Activated CD4-positive, alpha-beta T cell treated with anti-CD3 and anti-CD28 coated beads for 36 hours (primary cell): Measurements from ENCODE around the gene RGS17. TPM values are rescaled to one million over a fixed set of nuclear protein-coding genes. Genes with fewer than 3 reads are reported as not detected.

Source experiments
- ATAC-seq: fragments of 200-7000 bp; cut with Tn5 transposase; one replicate; pipeline ENCODE4 v1.10.0; 2021; ENCODE audit warnings: mild to moderate bottlenecking, moderate library complexity
- CTCF ChIA-PET: fragments of 350-600 bp; sonication (Branson Sonifier 250); formaldehyde crosslinking; loops from one replicate; lab custom pipeline; 2021; ENCODE audit warnings: antibody characterized with exemption; lab: Charles Lee
- POLR2A ChIA-PET: fragments of 350-600 bp; sonication (Branson Sonifier 250); formaldehyde crosslinking; loops from one replicate; lab custom pipeline; 2021; ENCODE audit warnings: antibody characterized with exemption, inconsistent platforms; lab: Charles Lee
- DNase-seq: peaks from one replicate; pipeline ENCODE4 v3.0.0-alpha.2; 2020
- H3K27ac Mint-ChIP-seq: one replicate; pipeline ENCODE4 v1.8.0; 2021; ENCODE audit warnings: mixed read lengths
- H3K27me3 Mint-ChIP-seq: one replicate; pipeline ENCODE4 v1.8.0; 2021; ENCODE audit warnings: mixed read lengths
- H3K36me3 Mint-ChIP-seq: one replicate; pipeline ENCODE4 v1.8.0; 2021; ENCODE audit warnings: low read depth, mixed read lengths
- H3K4me1 Mint-ChIP-seq: one replicate; pipeline ENCODE4 v1.8.0; 2021; ENCODE audit warnings: mixed read lengths
- H3K4me3 Mint-ChIP-seq: one replicate; pipeline ENCODE4 v1.8.0; 2021; ENCODE audit warnings: mild to moderate bottlenecking, moderate library complexity, mixed read lengths
- H3K9me3 Mint-ChIP-seq: one replicate; pipeline ENCODE4 v1.8.0; 2021; ENCODE audit warnings: low read depth, mixed read lengths
- intact Hi-C, 2 experiments: fragments of 100-400 bp; cut with DNase I in 1 of 2; cut with micrococcal nuclease in 1 of 2; formaldehyde crosslinking; loops; one replicate each; pipeline versions ENCODE4 v1.14.2 to v1.15.1; 2022 to 2024; cut with DNase I, micrococcal nuclease
- total RNA-seq, 2 experiments: library from RNA; stranded (reverse); gene quantifications; one replicate each; pipeline ENCODE4 v1.2.3, GENCODE V29; 2021

RGS17 gene
- total RNA-seq, 2 experiments from 2014 or later: not detected

DNA sequence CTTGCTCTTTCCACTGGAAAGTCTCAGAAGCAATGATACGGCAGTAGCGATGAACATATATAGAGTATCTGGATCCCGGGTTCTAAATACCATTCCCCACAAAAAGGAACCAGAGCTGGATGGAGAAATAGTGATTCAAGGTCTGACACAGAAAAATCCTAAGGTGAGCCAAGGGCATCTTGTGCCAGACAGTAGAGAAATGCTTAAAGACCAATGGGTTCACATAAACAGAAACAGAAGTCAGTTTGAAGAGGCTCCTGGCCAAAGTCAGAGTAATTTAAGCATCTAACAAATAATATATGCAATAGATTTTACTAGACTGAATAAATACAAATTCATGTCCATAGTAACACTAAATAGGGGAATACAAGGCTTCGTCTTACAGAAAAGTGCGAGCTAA is 54.7 kb downstream of the RGS17 start:
- CTCF ChIA-PET: interaction anchor here (1.4 kb wide), 1 partner anchor 128 kb away, joined by 3 read pairs; no protein-coding TSS in a partner anchor
- ATAC-seq (no peak), DNase-seq (no peak)
- intact Hi-C loops: no loop called here
- H3K36me3 Mint-ChIP-seq: no peaks in the 10 kb centered on the region
- H3K4me3 Mint-ChIP-seq: no peak overlapping the region
- H3K9me3 Mint-ChIP-seq: no peaks in the 10 kb centered on the region
- no peaks in the 10 kb centered on the region for H3K4me1 Mint-ChIP-seq
- POLR2A ChIA-PET: no interaction called here
- no peak overlapping the region for H3K27ac Mint-ChIP-seq
- H3K27me3 Mint-ChIP-seq: no peaks in the 10 kb centered on the region

DNA sequence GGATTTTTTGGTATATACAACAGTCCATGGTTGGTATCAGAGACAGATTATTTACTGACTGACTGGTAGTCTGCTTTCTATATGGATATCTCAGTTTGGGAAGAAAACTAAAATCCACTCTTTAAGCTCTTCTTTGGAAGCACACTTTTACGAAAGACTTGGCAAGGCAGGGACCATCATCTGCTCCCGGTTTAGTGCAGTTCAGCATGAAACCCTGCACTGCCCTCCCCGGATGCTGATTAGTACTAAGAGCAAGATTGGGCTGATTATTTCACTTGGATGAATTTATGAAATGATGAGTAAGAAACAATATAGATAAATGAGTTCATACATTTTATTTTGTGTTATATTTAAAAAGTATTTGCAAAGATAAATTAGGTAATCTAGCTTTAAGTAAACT is 56.3 kb downstream of the RGS17 start:
- ChIA-PET CTCF (interaction anchor here (1.4 kb wide), 1 partner anchor 127 kb away, joined by 3 read pairs; no protein-coding TSS in a partner anchor), POLR2A (no interaction called here)
- intact Hi-C loops: no loop called here
- H3K4me1 Mint-ChIP-seq: no peaks in the 10 kb centered on the region
- no peaks in the 10 kb centered on the region for H3K27me3 Mint-ChIP-seq
- no peak overlapping the region for H3K27ac Mint-ChIP-seq
- no peak overlapping the region for H3K4me3 Mint-ChIP-seq
- ATAC-seq: no peak
- H3K9me3 Mint-ChIP-seq: no peaks in the 10 kb centered on the region
- H3K36me3 Mint-ChIP-seq: no peaks in the 10 kb centered on the region
- DNase-seq: no peak

GRCh38 chr6:153073841-153074240 is 57.2 kb downstream of the RGS17 start:
- no peak for DNase-seq
- Mint-ChIP-seq H3K36me3 (no peaks in the 10 kb centered on the region), H3K4me1 (no peaks in the 10 kb centered on the region), H3K27me3 (no peaks in the 10 kb centered on the region), H3K9me3 (no peaks in the 10 kb centered on the region), H3K4me3 (no peak overlapping the region), H3K27ac (no peak overlapping the region)
- CTCF ChIA-PET: no interaction called here
- POLR2A ChIA-PET: no interaction called here
- intact Hi-C loops: no loop called here
- no peak for ATAC-seq

GRCh38 chr6:153070756-153071155 is 60.3 kb downstream of the RGS17 start:
- H3K4me3 Mint-ChIP-seq: no peak overlapping the region
- DNase-seq (no peak), ATAC-seq (no peak)
- intact Hi-C loops: no loop called here
- ChIA-PET POLR2A (no interaction called here), CTCF (no interaction called here)
- no peak overlapping the region for H3K27ac Mint-ChIP-seq
- no peaks in the 10 kb centered on the region for H3K9me3 Mint-ChIP-seq
- H3K36me3 Mint-ChIP-seq: no peaks in the 10 kb centered on the region
- H3K4me1 Mint-ChIP-seq: no peaks in the 10 kb centered on the region
- peaks cover 5% of the 10 kb centered on the region for H3K27me3 Mint-ChIP-seq

- POLR2A ChIA-PET: no interaction called here
- CTCF ChIA-PET: interaction anchor here (0.7 kb wide), 1 partner anchor 9 kb away, joined by 3 read pairs; no protein-coding TSS in a partner anchor
- Mint-ChIP-seq H3K27ac (no peak overlapping the region), H3K4me3 (no peak overlapping the region), H3K9me3 (no peaks in the 10 kb centered on the region), H3K4me1 (no peaks in the 10 kb centered on the region), H3K36me3 (no peaks in the 10 kb centered on the region), H3K27me3 (peaks cover 8% of the 10 kb centered on the region)
- no peak for DNase-seq
- intact Hi-C loops: no loop called here
- no peak for ATAC-seq
These were observed 61.2 kb downstream of the RGS17 start for GRCh38 chr6:153069897-153070296.

DNA sequence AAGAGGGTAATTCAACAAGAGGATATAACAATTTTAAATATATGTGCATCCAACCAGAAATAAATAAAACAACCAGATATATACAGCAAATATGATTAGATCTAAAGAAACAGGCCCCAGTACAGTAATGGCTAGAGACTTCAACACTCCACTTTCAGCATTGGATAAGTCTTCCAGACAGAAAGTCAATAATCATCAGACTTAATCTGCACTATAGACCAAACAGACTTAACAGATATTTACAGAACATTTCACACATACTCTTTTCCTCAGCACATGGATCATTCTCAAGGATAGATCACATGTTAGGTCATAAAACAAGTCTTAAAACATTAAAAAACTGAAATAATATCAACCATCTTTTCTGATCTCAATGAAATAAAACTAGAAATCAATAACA is 65.9 kb downstream of the RGS17 start:
- peaks cover 24% of the 10 kb centered on the region for H3K27me3 Mint-ChIP-seq
- ChIA-PET POLR2A (no interaction called here), CTCF (no interaction called here)
- no peak overlapping the region for H3K4me3 Mint-ChIP-seq
- H3K9me3 Mint-ChIP-seq: peaks cover 9% of the 10 kb centered on the region
- ATAC-seq (no peak), DNase-seq (no peak)
- no peaks in the 10 kb centered on the region for H3K4me1 Mint-ChIP-seq
- H3K36me3 Mint-ChIP-seq: peaks cover 1% of the 10 kb centered on the region
- H3K27ac Mint-ChIP-seq: no peak overlapping the region
- intact Hi-C loops: no loop called here

- no peak overlapping the region for H3K4me3 Mint-ChIP-seq
- ATAC-seq (no peak), DNase-seq (no peak)
- H3K4me1 Mint-ChIP-seq: no peaks in the 10 kb centered on the region
- H3K27me3 Mint-ChIP-seq: peaks cover 27% of the 10 kb centered on the region
- no peak overlapping the region for H3K27ac Mint-ChIP-seq
- CTCF ChIA-PET: interaction anchor here (0.6 kb wide), 1 partner anchor 19 kb away, joined by 3 read pairs; no protein-coding TSS in a partner anchor
- POLR2A ChIA-PET: no interaction called here
- intact Hi-C loops: no loop called here
- peaks cover 1% of the 10 kb centered on the region for H3K36me3 Mint-ChIP-seq
- peaks cover 9% of the 10 kb centered on the region for H3K9me3 Mint-ChIP-seq
These were observed 67.1 kb downstream of the RGS17 start for GRCh38 chr6:153063936-153064335.

GRCh38 chr6:153062516-153062915 is 68.6 kb downstream of the RGS17 start:
- intact Hi-C loops: no loop called here
- Mint-ChIP-seq H3K27ac (no peak overlapping the region), H3K4me1 (no peaks in the 10 kb centered on the region), H3K27me3 (peaks cover 30% of the 10 kb centered on the region), H3K36me3 (peaks cover 1% of the 10 kb centered on the region), H3K9me3 (peaks cover 9% of the 10 kb centered on the region), H3K4me3 (no peak overlapping the region)
- ChIA-PET POLR2A (no interaction called here), CTCF (no interaction called here)
- DNase-seq (no peak), ATAC-seq (no peak)

DNA sequence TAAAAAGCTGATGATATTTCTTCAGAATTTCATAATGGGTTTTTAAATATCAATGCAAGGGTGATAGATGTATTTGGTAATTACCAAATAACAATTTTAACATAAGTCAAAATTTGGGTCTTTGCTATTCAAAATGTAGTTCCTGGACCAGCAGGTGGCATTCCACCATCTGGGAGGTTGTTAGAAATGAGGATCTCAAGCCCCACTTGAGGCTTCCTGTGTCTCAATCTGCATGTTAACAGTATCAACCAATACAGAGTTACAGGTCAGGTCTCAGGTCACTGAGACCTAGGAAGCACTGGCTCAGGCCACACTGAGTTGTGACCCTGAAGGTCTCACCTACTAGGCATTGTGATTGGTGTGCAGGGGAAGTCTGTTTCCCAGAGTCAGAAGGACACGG is 71.3 kb downstream of the RGS17 start:
- ChIA-PET POLR2A (no interaction called here), CTCF (no interaction called here)
- H3K36me3 Mint-ChIP-seq: peaks cover 1% of the 10 kb centered on the region
- no peak overlapping the region for H3K27ac Mint-ChIP-seq
- H3K4me1 Mint-ChIP-seq: no peaks in the 10 kb centered on the region
- peaks cover 25% of the 10 kb centered on the region for H3K27me3 Mint-ChIP-seq
- intact Hi-C loops: no loop called here
- H3K4me3 Mint-ChIP-seq: no peak overlapping the region
- no peak for ATAC-seq
- DNase-seq: no peak
- peaks cover 9% of the 10 kb centered on the region for H3K9me3 Mint-ChIP-seq

DNA sequence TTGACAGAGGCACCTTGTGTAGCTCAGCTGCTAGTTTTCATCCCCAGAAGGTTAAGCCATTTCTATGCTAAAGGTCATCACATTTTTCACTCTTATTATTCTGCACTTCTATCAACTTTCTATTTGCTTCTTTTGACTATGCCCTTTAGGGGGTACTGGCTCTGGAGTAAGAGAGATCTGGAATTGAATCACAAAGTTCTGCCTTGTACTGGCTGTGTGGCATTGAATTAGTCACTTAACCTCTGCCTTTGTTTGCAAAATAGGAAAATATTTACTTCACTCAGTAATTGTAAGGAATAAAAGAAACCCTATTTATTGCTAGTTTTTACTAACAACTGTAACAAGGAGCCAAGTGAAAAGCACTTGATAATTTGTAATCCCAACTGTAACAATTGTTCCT is 71.8 kb downstream of the RGS17 start:
- no peak overlapping the region for H3K27ac Mint-ChIP-seq
- DNase-seq (no peak), ATAC-seq (no peak)
- no peak overlapping the region for H3K4me3 Mint-ChIP-seq
- POLR2A ChIA-PET: no interaction called here
- peaks cover 27% of the 10 kb centered on the region for H3K27me3 Mint-ChIP-seq
- H3K4me1 Mint-ChIP-seq: no peaks in the 10 kb centered on the region
- H3K36me3 Mint-ChIP-seq: peaks cover 1% of the 10 kb centered on the region
- CTCF ChIA-PET: no interaction called here
- peaks cover 9% of the 10 kb centered on the region for H3K9me3 Mint-ChIP-seq
- intact Hi-C loops: no loop called here

- CTCF ChIA-PET: interaction anchor here (0.7 kb wide), 1 partner anchor 305 kb away, joined by 3 read pairs; no protein-coding TSS in a partner anchor
- DNase-seq: no peak
- H3K27me3 Mint-ChIP-seq: peaks cover 27% of the 10 kb centered on the region
- H3K9me3 Mint-ChIP-seq: peaks cover 9% of the 10 kb centered on the region
- no peaks in the 10 kb centered on the region for H3K4me1 Mint-ChIP-seq
- no peak overlapping the region for H3K4me3 Mint-ChIP-seq
- intact Hi-C loops: no loop called here
- peaks cover 1% of the 10 kb centered on the region for H3K36me3 Mint-ChIP-seq
- no peak overlapping the region for H3K27ac Mint-ChIP-seq
- no peak for ATAC-seq
- POLR2A ChIA-PET: no interaction called here
These were observed 72.2 kb downstream of the RGS17 start for GRCh38 chr6:153058909-153059308.

DNA sequence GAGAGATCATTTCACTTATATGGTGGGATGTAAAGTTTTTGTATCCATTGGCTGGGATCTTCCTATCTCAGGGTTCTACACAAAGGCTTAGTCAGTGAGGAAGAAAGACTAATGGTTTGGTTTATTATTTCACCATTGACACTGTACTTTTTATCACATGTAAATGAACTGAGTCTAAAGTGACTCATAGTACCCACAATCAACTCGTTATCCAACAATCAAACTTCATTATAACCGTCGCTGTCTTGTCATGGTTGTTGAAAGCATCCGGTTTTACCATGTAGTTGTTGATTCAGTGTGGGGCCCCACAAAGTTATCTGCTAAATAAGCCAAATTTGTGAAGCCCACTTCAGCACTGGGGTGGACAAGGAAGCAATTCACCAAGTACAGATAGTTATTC is 72.8 kb downstream of the RGS17 start:
- Mint-ChIP-seq H3K9me3 (peaks cover 5% of the 10 kb centered on the region), H3K27me3 (peaks cover 21% of the 10 kb centered on the region), H3K27ac (no peak overlapping the region), H3K36me3 (no peaks in the 10 kb centered on the region), H3K4me3 (no peak overlapping the region), H3K4me1 (no peaks in the 10 kb centered on the region)
- POLR2A ChIA-PET: no interaction called here
- CTCF ChIA-PET: interaction anchor here (0.7 kb wide), 1 partner anchor 304 kb away, joined by 3 read pairs; no protein-coding TSS in a partner anchor
- no peak for DNase-seq
- ATAC-seq: no peak
- intact Hi-C loops: no loop called here
